Epithelial cell of proximal tubule (primary cell): ENCODE measurements around the gene MARK4. TPM values are rescaled to one million over a fixed set of nuclear protein-coding genes. Genes with fewer than 3 reads are reported as not detected.

Experiments used
- DNase-seq: peaks from one replicate; pipeline ENCODE4 v3.0.0-alpha.2; 2011; ENCODE audit warnings: low read depth
- H3K4me3 ChIP-seq: 2 replicates; pipeline ENCODE4 v1.5.1; 2011; ENCODE audit warnings: low read depth, mild to moderate bottlenecking, low read length
- total RNA-seq: library from RNA; depleted of rRNA; stranded (reverse); fragments of >200 nt; gene quantifications from 2 replicates; pipeline ENCODE4 v1.2.3, GENCODE V29; 2015
- TF ChIP-seq, protein P1 (sequence below): conservative IDR thresholded peaks from 2 replicates; pipeline ENCODE4 v1.5.1; 2012; ENCODE audit warnings: low read depth, mild to moderate bottlenecking, low read length

Gene MARK4
- total RNA-seq, 1 donor from 2014 or later = 12.6 TPM

DNA sequence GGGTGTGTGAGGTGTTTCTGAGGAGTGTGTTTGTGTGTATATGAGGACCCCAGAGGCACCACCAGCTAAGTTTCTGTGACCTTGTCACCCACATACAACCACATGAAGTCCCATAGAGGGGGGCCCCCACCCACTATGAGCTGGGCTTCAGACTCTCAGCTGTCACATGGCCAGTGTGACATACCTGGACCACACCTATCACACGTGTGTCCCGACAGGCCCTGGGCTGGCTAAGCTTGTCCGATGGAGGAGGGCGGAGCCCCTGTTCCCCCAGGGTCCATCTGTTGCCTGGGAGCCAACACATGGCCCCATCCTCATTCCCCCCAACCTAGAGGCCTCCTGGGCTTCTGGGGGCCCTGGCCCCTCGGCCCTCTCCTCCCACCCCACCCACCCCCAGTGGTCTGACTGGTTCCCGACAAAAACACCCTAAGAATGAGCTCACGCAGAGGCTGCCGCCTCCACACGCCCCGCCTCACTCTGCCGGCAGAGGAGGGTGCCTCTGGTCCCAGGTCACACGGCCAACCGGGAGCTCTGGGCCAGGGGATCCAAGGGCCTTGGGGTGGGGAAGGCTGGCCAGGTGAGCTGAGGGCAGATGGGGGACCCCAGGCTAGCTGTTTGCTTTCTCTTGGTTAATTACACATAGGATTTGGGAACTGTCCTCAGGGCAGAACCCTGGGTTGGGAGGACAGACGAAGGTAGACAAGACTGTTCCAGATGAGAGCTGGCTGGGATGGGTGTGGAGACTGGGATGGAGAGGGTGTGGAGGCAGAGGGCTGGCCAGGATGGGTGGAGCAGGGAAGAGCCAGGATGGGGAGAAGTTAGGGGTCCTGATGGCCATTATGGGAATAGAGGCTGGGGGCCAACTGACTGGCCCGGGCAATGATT lies 93.8 kb downstream of the MARK4 start:
- H3K4me3 ChIP-seq = no peak overlapping the region
- no peak for DNase-seq
- TF ChIP-seq, protein P1, sequence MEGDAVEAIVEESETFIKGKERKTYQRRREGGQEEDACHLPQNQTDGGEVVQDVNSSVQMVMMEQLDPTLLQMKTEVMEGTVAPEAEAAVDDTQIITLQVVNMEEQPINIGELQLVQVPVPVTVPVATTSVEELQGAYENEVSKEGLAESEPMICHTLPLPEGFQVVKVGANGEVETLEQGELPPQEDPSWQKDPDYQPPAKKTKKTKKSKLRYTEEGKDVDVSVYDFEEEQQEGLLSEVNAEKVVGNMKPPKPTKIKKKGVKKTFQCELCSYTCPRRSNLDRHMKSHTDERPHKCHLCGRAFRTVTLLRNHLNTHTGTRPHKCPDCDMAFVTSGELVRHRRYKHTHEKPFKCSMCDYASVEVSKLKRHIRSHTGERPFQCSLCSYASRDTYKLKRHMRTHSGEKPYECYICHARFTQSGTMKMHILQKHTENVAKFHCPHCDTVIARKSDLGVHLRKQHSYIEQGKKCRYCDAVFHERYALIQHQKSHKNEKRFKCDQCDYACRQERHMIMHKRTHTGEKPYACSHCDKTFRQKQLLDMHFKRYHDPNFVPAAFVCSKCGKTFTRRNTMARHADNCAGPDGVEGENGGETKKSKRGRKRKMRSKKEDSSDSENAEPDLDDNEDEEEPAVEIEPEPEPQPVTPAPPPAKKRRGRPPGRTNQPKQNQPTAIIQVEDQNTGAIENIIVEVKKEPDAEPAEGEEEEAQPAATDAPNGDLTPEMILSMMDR = no peak

DNA sequence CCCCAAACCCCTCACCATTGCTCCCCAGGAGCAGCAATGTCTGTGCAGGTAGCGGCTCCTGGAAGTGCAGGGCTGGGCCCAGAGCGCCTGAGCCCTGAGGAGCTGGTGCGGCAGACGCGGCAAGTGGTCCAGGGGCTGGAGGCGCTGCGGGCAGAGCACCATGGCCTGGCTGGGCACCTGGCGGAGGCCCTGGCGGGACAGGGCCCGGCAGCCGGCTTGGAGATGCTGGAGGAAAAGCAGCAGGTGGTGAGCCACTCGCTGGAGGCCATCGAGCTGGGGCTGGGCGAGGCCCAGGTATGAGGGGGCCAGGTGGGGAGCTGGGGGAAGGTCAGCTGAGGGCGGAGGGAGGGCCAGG lies 94.4 kb downstream of the MARK4 start:
- TF ChIP-seq, protein P1 = no peak
- H3K4me3 ChIP-seq = no peak overlapping the region
- no peak for DNase-seq

DNA sequence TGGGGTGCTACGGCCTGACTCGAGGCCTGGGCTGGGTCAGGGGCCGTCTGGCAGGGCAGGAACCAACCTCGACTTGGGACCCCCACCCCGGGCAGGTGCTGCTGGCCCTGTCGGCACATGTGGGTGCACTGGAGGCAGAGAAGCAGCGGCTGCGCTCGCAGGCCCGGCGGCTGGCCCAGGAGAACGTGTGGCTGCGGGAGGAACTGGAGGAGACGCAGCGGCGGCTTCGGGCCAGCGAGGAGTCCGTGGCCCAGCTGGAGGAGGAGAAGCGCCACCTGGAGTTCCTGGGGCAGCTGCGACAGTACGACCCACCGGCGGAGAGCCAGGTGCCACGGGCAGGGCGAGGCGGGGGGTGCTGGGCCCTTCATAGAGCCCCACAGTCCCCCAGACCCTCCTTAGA lies 95.4 kb downstream of the MARK4 start:
- DNase-seq = no peak
- TF ChIP-seq, protein P1 = no peak
- no peak overlapping the region for H3K4me3 ChIP-seq

DNA sequence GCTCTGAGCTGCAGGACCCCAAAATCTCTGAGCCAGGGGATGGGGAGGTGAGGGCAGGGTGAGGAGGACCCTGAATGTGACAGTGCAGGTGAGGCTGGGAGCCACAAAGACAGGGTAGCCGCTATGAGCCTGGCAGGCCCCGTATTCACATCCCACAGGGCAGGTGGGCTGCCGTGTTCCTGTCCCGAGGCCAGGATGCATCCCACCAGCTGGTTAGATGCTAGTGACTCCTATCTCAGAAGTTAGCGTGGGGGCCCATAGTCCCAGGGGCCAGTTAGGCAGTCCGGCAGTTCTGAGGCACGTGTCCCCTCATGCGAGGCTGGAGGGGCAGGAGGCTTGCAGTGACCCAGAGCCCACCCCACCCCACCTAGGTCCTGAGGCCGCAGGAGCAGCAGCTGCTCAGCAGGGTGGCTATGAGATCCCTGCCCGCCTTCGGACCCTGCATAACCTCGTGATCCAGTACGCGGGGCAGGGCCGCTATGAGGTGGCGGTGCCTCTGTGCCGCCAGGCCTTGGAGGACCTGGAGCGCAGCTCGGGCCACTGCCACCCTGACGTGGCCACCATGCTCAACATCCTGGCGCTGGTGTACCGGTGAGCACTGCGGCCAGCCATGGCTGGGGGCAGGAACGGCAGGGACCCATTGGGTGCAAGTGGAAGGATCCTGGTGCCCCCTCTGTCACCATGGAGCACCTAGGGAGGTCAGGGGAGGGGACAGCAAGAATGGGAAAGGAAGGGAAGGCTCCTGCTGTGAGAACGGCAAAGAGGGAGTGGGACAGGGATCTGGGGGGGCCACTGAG lies 96.7 kb downstream of the MARK4 start:
- TF ChIP-seq, protein P1 = no peak
- DNase-seq = no peak
- no peak overlapping the region for H3K4me3 ChIP-seq

DNA sequence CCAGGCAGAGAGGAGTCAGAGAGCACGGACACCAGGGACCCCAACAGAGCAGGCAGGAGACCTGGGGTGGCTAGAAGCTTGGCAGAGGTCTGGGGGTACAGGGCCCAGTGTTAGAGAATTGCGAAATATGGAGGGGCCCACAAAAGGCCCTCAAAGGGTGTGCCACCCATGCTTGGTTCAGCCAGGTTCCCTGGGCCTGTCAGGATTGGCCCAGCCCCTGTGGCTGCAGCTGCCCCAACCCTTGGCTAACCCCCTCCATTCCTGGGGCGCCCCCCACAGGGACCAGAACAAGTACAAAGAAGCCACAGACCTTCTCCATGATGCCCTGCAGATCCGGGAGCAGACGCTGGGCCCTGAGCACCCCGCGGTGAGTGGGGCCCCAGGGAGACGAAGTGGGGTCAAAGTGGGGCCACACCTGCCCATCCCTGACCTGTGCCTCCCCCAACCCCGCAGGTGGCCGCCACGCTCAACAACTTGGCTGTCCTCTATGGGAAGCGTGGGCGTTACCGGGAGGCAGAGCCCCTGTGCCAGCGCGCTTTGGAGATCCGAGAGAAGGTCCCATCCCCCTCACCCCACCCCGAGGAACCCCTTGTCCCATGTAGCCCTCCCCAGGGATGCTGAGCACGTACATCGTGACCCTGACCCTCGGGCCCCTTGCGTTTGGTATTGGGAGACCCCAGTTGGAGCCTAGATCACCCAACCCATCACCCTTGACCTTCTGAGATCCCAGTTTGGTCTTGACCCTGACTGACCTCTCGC lies 97.5 kb downstream of the MARK4 start:
- no peak for DNase-seq
- TF ChIP-seq, protein P1 = no peak
- no peak overlapping the region for H3K4me3 ChIP-seq

DNA sequence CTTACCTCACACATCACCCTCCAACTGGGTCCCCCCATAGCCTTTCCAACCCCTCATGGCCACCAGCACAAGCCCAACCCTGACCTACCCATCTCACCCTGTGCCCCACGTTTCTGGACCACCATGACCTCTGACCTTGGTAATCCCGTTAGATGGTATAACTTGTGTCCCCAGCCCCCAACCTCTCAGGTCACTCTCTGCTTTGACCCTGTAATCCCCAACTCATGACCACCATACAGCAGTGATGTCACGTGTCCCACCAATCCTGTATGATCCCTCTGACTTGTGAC lies 98.0 kb downstream of the MARK4 start:
- no peak for DNase-seq
- TF ChIP-seq, protein P1 = no peak
- no peak overlapping the region for H3K4me3 ChIP-seq
